Measurements from ENCODE around the gene HOXA9. TPM values are rescaled to one million over a fixed set of nuclear protein-coding genes. Genes with fewer than 3 reads are reported as not detected.

The HOXA9 gene
- polyA plus RNA-seq, 1 donor from 2014 or later, result not detected

- H3K4me2 ChIP-seq (ENCODE audit: low read length), result no peak overlapping the region
- no peaks in the 10 kb centered on the region for H3K36me3 ChIP-seq (ENCODE audit: insufficient read depth, low read length)
- no peak overlapping the region for H3K27ac ChIP-seq (ENCODE audit: low read length)
- peaks cover 96% of the 10 kb centered on the region for H3K27me3 ChIP-seq (ENCODE audit: insufficient read depth, low read depth, low read length)
- H3K9me2 ChIP-seq (ENCODE audit: insufficient read depth, low read length), result no peaks in the 10 kb centered on the region
- no peak overlapping the region for H3K4me3 ChIP-seq (ENCODE audit: low read length)
- TF ChIP-seq, protein P1, sequence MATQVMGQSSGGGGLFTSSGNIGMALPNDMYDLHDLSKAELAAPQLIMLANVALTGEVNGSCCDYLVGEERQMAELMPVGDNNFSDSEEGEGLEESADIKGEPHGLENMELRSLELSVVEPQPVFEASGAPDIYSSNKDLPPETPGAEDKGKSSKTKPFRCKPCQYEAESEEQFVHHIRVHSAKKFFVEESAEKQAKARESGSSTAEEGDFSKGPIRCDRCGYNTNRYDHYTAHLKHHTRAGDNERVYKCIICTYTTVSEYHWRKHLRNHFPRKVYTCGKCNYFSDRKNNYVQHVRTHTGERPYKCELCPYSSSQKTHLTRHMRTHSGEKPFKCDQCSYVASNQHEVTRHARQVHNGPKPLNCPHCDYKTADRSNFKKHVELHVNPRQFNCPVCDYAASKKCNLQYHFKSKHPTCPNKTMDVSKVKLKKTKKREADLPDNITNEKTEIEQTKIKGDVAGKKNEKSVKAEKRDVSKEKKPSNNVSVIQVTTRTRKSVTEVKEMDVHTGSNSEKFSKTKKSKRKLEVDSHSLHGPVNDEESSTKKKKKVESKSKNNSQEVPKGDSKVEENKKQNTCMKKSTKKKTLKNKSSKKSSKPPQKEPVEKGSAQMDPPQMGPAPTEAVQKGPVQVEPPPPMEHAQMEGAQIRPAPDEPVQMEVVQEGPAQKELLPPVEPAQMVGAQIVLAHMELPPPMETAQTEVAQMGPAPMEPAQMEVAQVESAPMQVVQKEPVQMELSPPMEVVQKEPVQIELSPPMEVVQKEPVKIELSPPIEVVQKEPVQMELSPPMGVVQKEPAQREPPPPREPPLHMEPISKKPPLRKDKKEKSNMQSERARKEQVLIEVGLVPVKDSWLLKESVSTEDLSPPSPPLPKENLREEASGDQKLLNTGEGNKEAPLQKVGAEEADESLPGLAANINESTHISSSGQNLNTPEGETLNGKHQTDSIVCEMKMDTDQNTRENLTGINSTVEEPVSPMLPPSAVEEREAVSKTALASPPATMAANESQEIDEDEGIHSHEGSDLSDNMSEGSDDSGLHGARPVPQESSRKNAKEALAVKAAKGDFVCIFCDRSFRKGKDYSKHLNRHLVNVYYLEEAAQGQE (IDR thresholded peaks at IDR 0.05; ENCODE audit: borderline replicate concordance), result no peak
- TF ChIP-seq EP300 (conservative IDR thresholded peaks at IDR 0.05; ENCODE audit: poor library complexity, severe bottlenecking) (no peak), POLR2AphosphoS5 (IDR thresholded peaks at IDR 0.05) (no peak), RAD21 (conservative IDR thresholded peaks at IDR 0.05) (no peak), TAF1 (IDR thresholded peaks at IDR 0.05; ENCODE audit: low read depth) (no peak), EZH2 (IDR thresholded peaks at IDR 0.05; ENCODE audit: borderline replicate concordance, insufficient read depth, low read length, poor library complexity, severe bottlenecking) (no peak), MXI1 (conservative IDR thresholded peaks at IDR 0.05; ENCODE audit: poor library complexity, severe bottlenecking) (no peak), SMC3 (conservative IDR thresholded peaks at IDR 0.05; ENCODE audit: poor library complexity) (no peak), CTCF (IDR thresholded peaks at IDR 0.05; ENCODE audit: poor library complexity, severe bottlenecking) (no peak)
- H3K9ac ChIP-seq (ENCODE audit: low read length), result no peak overlapping the region
- H4K20me1 ChIP-seq (ENCODE audit: insufficient read depth), result no peaks in the 10 kb centered on the region
- no peaks in the 10 kb centered on the region for H3K9me3 ChIP-seq (ENCODE audit: low read length)
- H2AFZ ChIP-seq (ENCODE audit: low read depth, low read length), result no peak overlapping the region
- H3F3A ChIP-seq (ENCODE audit: insufficient read depth, low read length, poor library complexity, severe bottlenecking), result no peaks in the 10 kb centered on the region
- no peaks in the 10 kb centered on the region for H3K79me2 ChIP-seq (replicated peaks; ENCODE audit: insufficient read depth, low read length)
These were observed 46.8 kb downstream of the HOXA9 start for GRCh38 chr7:27118580-27118979.

GRCh38 chr7:27117887-27118491, 47.3 kb downstream of the HOXA9 start:
- Histone ChIP-seq H3K9me3 (ENCODE audit: low read length) (no peaks in the 10 kb centered on the region), H3K4me2 (ENCODE audit: low read length) (no peak overlapping the region), H2AFZ (ENCODE audit: low read depth, low read length) (no peak overlapping the region), H3F3A (ENCODE audit: insufficient read depth, low read length, poor library complexity, severe bottlenecking) (no peaks in the 10 kb centered on the region), H3K4me3 (ENCODE audit: low read length) (no peak overlapping the region), H3K36me3 (ENCODE audit: insufficient read depth, low read length) (no peaks in the 10 kb centered on the region), H3K9ac (ENCODE audit: low read length) (no peak overlapping the region), H3K27ac (ENCODE audit: low read length) (no peak overlapping the region), H3K79me2 (replicated peaks; ENCODE audit: insufficient read depth, low read length) (no peaks in the 10 kb centered on the region), H4K20me1 (ENCODE audit: insufficient read depth) (no peaks in the 10 kb centered on the region), H3K27me3 (ENCODE audit: insufficient read depth, low read depth, low read length) (peaks cover 96% of the 10 kb centered on the region), H3K9me2 (ENCODE audit: insufficient read depth, low read length) (no peaks in the 10 kb centered on the region)
- TF ChIP-seq EZH2 (IDR thresholded peaks at IDR 0.05; ENCODE audit: borderline replicate concordance, insufficient read depth, low read length, poor library complexity, severe bottlenecking) (no peak), CTCF (IDR thresholded peaks at IDR 0.05; ENCODE audit: poor library complexity, severe bottlenecking) (no peak), TAF1 (IDR thresholded peaks at IDR 0.05; ENCODE audit: low read depth) (no peak), RAD21 (conservative IDR thresholded peaks at IDR 0.05) (no peak)

All from neural cell (in vitro differentiated cells).